ENCODE results near the gene CORO2A. TPM values are rescaled to one million over a fixed set of nuclear protein-coding genes. Genes with fewer than 3 reads are reported as not detected.

CORO2A gene
- total and polyA plus RNA-seq, 2 of the 13 experiments (the other 11 are each of a cell fraction or from before 2014, with no cell fraction given) = 14.4 to 15.3 TPM

GRCh38 chr9:98135938-98136337 is 56.5 kb downstream of the CORO2A start:
- Histone ChIP-seq H3K79me2 (ENCODE audit: insufficient read depth, low read length) (no peaks in the 10 kb centered on the region), H2AFZ (ENCODE audit: low read length) (no peak overlapping the region), H4K20me1 (ENCODE audit: insufficient read depth, low read length) (no peaks in the 10 kb centered on the region), H3K27me3 (ENCODE audit: control insufficient read depth in 1 of 2, insufficient read depth in 2 of 2, low read length in 2 of 2) (no peaks in the 10 kb centered on the region), H3K4me3 (replicated peaks in 1 of 3; ENCODE audit: insufficient read depth in 1 of 3, low read depth in 2 of 3, low read length in 3 of 3) (no peak overlapping the region), H3K4me2 (ENCODE audit: low read depth, low read length) (no peak overlapping the region), H3K36me3 (replicated peaks in 1 of 2; ENCODE audit: control insufficient read depth in 1 of 2, insufficient read depth in 2 of 2, low read length in 2 of 2) (peaks cover 8 to 56% of the 10 kb centered on the region in 2 experiments; a peak in 4 of 5 replicates), H3K27ac (ENCODE audit: extremely low read length, insufficient read depth, low read length) (no peak overlapping the region), H3K4me1 (ENCODE audit: insufficient read depth, low read length) (no peaks in the 10 kb centered on the region), H3K9ac (ENCODE audit: insufficient read depth, low read depth, low read length) (no peak overlapping the region), H3K9me3 (ENCODE audit: low read length) (no peaks in the 10 kb centered on the region)
- intact Hi-C loops (cut with micrococcal nuclease; ENCODE audit: unreplicated experiment) (no loop called here), in situ Hi-C loops (cut with HindIII; ENCODE audit: extremely low pct_ligation_motif_present, low pct_unique_long_range_greater_than_20kb) (no loop called here)
- no peak for ATAC-seq
- TF ChIP-seq ZNF446 (CRISPR knock-in tag; IDR thresholded peaks at IDR 0.05) (no peak), PHF20 (CRISPR knock-in tag; IDR thresholded peaks at IDR 0.05) (no peak), MBNL3 (CRISPR knock-in tag; conservative IDR thresholded peaks at IDR 0.05) (no peak), ERF (CRISPR knock-in tag; IDR thresholded peaks at IDR 0.05) (no peak), ZNF747 (CRISPR knock-in tag; IDR thresholded peaks at IDR 0.05; ENCODE audit: borderline replicate concordance) (no peak), CEBPG (CRISPR knock-in tag; IDR thresholded peaks at IDR 0.05) (no peak), ZNF138 (CRISPR knock-in tag; IDR thresholded peaks at IDR 0.05; ENCODE audit: low read depth) (no peak), ZNF407 (CRISPR knock-in tag; IDR thresholded peaks at IDR 0.05; ENCODE audit: not compliant biosample characterization) (no peak), NR1H2 (CRISPR knock-in tag; IDR thresholded peaks at IDR 0.05; ENCODE audit: borderline replicate concordance, low read depth) (no peak), ELF1 (CRISPR knock-in tag; IDR thresholded peaks at IDR 0.05) (no peak), ZNF224 (CRISPR knock-in tag; IDR thresholded peaks at IDR 0.05) (no peak), RFX5 (IDR thresholded peaks at IDR 0.05; ENCODE audit: low read depth, low read length) (no peak), MBD4 (IDR thresholded peaks at IDR 0.05; ENCODE audit: borderline replicate concordance, low read length) (no peak), MATR3 (CRISPR knock-in tag; IDR thresholded peaks at IDR 0.05) (no peak), GTF2F1 (IDR thresholded peaks at IDR 0.05; ENCODE audit: low read length) (no peak), TERF1 (CRISPR knock-in tag; IDR thresholded peaks at IDR 0.05) (no peak), HNF4G (IDR thresholded peaks at IDR 0.05; ENCODE audit: borderline replicate concordance, low read depth, low read length) (no peak), HNF4G (CRISPR knock-in tag; IDR thresholded peaks at IDR 0.05; ENCODE audit: borderline replicate concordance, low read depth) (no peak), RBFOX2 (IDR thresholded peaks at IDR 0.05; ENCODE audit: low read depth, low read length) (no peak)
- WGBS (ENCODE audit: low lambda C conversion rate) = 98% methylated on average over 5 of the region's 7 CpGs
- no peak for DNase-seq (ENCODE audit: low spot score)
- BruUV-seq (replicated peaks) = no TSS peak
- no peak for FAIRE-seq
- POLR2A ChIA-PET = no interaction called here
- CTCF ChIA-PET (ENCODE audit: low intra/inter-chr PET ratio, low total read pairs) = no interaction called here

Measured in HepG2 (cell line).